SK-N-SH treated with all-trans-retinoic acid at 6 μM for 48 hours (cell line): ENCODE measurements around the gene PARL.

ENCODE experiments used
- TCF4 ChIP-seq: fragments of 250-450 bp; sonication (Bioruptor Pico); IDR thresholded peaks from 2 replicates; pipeline ENCODE4 v1.8.0; 2021; ENCODE audit warnings: mild to moderate bottlenecking, moderate library complexity, borderline replicate concordance
- TOX ChIP-seq: fragments of 250-450 bp; sonication (Bioruptor Pico); IDR thresholded peaks from 2 replicates; pipeline ENCODE4 v1.8.0; 2021; ENCODE audit warnings: mild to moderate bottlenecking, moderate library complexity, borderline replicate concordance
- ZFP30 ChIP-seq: fragments of 450-650 bp; formaldehyde crosslinking; IDR thresholded peaks from 2 replicates; pipeline ENCODE4 v1.5.0; 2022; ENCODE audit warnings: mild to moderate bottlenecking, moderate library complexity
- ZNF565 ChIP-seq: fragments of 450-650 bp; formaldehyde crosslinking; conservative IDR thresholded peaks from 2 replicates; pipeline ENCODE4 v1.5.0; 2020; ENCODE audit warnings: low read depth, mild to moderate bottlenecking, moderate library complexity
- TF ChIP-seq, protein P1 (sequence below): fragments of 250-450 bp; sonication (Bioruptor Pico); IDR thresholded peaks from 2 replicates; pipeline ENCODE4 v1.5.1; 2020; ENCODE audit warnings: low read depth, mild to moderate bottlenecking, moderate library complexity
- TF ChIP-seq, protein P2 (sequence below): fragments of 250-450 bp; sonication (Bioruptor Pico); IDR thresholded peaks from 2 replicates; pipeline ENCODE4 v1.5.0; 2020; ENCODE audit warnings: mild to moderate bottlenecking, moderate library complexity
- TF ChIP-seq, protein P3 (sequence below): fragments of 250-450 bp; sonication (Bioruptor Pico); IDR thresholded peaks from 2 replicates; pipeline ENCODE4 v1.8.0; 2020; ENCODE audit warnings: mild to moderate bottlenecking, moderate library complexity, borderline replicate concordance

GRCh38 chr3:183796372-183796771 lies 88.3 kb downstream of the PARL start:
- TF ChIP-seq, protein P1, sequence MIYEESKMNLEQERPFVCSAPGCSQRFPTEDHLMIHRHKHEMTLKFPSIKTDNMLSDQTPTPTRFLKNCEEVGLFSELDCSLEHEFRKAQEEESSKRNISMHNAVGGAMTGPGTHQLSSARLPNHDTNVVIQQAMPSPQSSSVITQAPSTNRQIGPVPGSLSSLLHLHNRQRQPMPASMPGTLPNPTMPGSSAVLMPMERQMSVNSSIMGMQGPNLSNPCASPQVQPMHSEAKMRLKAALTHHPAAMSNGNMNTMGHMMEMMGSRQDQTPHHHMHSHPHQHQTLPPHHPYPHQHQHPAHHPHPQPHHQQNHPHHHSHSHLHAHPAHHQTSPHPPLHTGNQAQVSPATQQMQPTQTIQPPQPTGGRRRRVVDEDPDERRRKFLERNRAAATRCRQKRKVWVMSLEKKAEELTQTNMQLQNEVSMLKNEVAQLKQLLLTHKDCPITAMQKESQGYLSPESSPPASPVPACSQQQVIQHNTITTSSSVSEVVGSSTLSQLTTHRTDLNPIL (CRISPR knock-in tag): no peak
- TF ChIP-seq, protein P2, sequence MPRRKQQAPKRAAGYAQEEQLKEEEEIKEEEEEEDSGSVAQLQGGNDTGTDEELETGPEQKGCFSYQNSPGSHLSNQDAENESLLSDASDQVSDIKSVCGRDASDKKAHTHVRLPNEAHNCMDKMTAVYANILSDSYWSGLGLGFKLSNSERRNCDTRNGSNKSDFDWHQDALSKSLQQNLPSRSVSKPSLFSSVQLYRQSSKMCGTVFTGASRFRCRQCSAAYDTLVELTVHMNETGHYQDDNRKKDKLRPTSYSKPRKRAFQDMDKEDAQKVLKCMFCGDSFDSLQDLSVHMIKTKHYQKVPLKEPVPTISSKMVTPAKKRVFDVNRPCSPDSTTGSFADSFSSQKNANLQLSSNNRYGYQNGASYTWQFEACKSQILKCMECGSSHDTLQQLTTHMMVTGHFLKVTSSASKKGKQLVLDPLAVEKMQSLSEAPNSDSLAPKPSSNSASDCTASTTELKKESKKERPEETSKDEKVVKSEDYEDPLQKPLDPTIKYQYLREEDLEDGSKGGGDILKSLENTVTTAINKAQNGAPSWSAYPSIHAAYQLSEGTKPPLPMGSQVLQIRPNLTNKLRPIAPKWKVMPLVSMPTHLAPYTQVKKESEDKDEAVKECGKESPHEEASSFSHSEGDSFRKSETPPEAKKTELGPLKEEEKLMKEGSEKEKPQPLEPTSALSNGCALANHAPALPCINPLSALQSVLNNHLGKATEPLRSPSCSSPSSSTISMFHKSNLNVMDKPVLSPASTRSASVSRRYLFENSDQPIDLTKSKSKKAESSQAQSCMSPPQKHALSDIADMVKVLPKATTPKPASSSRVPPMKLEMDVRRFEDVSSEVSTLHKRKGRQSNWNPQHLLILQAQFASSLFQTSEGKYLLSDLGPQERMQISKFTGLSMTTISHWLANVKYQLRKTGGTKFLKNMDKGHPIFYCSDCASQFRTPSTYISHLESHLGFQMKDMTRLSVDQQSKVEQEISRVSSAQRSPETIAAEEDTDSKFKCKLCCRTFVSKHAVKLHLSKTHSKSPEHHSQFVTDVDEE (CRISPR knock-in tag): no peak
- TF ChIP-seq ZFP30 (no peak), ZNF565 (CRISPR knock-in tag) (no peak), TCF4 (CRISPR knock-in tag) (no peak), TOX (CRISPR knock-in tag) (no peak)
- TF ChIP-seq, protein P3, sequence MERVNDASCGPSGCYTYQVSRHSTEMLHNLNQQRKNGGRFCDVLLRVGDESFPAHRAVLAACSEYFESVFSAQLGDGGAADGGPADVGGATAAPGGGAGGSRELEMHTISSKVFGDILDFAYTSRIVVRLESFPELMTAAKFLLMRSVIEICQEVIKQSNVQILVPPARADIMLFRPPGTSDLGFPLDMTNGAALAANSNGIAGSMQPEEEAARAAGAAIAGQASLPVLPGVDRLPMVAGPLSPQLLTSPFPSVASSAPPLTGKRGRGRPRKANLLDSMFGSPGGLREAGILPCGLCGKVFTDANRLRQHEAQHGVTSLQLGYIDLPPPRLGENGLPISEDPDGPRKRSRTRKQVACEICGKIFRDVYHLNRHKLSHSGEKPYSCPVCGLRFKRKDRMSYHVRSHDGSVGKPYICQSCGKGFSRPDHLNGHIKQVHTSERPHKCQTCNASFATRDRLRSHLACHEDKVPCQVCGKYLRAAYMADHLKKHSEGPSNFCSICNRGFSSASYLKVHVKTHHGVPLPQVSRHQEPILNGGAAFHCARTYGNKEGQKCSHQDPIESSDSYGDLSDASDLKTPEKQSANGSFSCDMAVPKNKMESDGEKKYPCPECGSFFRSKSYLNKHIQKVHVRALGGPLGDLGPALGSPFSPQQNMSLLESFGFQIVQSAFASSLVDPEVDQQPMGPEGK (CRISPR knock-in tag): no peak
